GM21737 (cell line): ENCODE measurements around the gene NPAT.
"Not testable (repeated sequence)": the region's sequence is repeated elsewhere in the genome, so short reads cannot be mapped to it uniquely, and the experiment has no call there.

ENCODE experiments used
- ATAC-seq: cut with Tn5 transposase; IDR thresholded peaks from one replicate; pipeline ENCODE4 v1.9.1; 2021; ENCODE audit warnings: mild to moderate bottlenecking, moderate library complexity; ENCODE audit not compliant: unreplicated experiment

NPAT gene

DNA sequence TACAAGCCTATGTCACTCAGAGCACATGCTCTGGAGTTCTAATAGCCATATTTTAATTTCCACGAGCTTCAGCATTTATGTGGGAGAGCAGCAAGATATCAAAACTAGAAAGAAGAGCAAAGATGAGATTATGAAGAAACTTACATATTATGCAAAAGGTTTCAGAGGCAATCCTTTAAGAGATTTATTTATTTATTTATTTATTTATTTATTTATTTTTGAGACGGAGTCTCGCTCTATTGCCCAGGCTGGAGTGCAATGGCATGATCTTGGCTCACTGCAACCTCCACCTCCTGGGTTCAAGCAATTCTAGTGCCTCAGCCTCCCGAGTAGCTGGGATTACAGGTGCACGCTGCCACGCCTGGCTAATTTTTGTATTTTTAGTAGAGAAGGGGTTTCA, 59.6 kb downstream of the NPAT start:
- not testable (repeated sequence) for ATAC-seq

DNA sequence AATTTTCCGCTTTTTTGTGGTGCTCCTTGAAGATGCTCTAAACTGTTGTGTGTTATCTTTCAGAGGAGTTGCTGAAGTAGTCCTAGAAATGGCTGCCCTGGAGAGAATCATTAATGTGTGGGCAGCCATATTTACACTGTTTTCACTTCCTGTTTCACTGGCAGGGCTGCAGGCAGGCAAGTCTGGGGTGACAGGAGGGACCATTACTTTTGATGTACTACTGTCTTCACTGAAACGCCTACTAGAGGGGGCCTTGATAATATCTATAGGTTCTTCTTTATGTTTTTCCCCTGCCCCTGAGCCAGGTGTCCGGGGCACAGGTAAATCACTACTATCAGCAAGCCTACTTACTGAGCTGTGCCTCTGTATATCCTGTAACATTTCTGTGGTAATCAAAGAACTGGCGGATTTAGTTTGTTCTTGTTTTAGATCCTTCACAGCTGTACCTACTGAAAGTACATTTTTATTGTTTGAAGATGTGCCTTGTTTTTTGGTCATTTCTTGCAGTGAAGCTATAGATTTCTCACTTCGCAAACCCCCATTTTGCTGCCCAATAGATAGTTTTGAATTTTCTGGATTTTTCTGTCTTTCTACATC, 61.4 kb downstream of the NPAT start:
- peak; percentile 98 for ATAC-seq

DNA sequence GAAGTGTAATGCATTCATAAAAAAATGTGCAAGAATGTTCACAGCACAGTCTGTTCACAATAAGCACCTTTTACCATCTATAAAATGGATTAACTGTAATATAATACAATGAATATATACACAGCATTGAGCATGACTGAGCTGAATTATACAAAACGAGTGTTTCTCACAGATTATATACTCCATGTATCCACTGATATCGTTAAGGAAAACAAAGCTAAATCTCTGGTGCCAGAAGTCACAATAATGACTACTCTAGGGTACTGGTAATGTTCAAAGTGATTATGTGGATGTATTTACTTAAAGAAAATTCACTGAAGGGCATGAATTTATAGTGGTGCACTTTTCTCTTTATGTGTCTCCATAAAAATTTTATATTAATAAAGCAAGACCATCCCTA, 67.8 kb downstream of the NPAT start:
- no peak for ATAC-seq

DNA sequence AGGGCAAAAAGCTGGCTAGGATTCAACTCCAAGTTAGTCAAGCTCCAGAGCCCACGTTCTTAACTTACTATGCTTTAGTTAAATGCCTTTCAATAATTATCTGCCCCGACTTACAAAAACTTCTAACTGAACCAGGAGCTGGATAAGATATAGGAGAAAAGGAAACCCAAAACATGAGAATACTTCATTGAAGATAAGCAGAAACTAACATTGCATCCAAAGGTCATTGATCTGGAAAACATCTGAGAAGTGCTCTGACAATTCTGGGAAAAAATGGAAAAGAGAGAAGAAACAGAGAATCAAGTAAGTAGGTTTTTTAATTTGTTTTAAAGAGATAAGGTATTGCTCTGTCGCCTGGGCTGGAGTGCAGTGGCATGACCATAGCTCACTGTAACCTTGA, 73.9 kb downstream of the NPAT start:
- ATAC-seq = no peak

DNA sequence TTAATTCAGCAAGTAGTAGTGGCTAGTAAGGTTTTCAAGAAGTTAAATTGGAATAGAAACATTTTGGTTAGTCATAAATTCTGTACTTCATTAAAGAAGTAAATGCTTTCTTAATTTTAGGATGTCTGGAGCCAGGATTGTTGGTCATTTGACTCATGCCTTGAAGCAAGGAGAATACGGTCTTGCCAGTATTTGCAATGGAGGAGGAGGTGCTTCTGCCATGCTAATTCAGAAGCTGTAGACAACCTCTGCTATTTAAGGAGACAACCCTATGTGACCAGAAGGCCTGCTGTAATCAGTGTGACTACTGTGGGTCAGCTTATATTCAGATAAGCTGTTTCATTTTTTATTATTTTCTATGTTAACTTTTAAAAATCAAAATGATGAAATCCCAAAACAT, 75.3 kb downstream of the NPAT start:
- ATAC-seq = no peak

DNA sequence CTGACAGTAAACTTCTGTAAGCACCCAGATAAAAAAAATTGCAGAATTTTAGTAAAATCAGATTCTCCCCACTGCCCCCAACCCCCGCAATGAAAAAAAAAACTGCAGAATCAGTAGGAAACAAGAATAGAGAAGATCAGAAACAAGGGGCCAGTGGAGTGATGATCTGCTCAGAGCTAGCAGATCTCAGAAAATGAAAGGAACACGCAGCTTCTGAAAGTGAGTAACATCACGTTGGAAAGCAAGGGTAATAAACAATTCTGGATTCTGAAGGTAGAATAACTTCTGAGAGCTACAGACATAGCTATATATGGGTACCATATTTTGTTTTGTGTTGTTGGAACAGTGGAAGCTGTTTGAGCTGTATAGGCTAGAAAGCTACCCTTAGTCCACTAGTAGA, 77.8 kb downstream of the NPAT start:
- no peak for ATAC-seq

DNA sequence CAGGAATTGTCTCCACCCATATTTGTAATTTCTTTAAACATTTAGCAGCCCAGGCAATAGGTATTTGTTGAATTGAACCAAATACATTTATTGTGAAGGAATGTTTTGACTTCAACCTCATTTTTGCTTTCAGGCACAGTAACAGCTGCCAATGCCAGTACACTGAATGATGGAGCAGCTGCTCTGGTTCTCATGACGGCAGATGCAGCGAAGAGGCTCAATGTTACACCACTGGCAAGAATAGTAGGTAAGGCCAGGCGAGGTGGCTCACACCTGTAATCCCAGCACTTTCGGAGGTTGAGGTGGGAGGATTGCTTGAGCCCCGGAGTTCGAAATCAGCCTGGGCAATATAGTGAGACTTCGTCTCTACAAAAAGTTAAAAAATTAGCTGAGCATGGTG, 80.1 kb downstream of the NPAT start:
- no peak for ATAC-seq

DNA sequence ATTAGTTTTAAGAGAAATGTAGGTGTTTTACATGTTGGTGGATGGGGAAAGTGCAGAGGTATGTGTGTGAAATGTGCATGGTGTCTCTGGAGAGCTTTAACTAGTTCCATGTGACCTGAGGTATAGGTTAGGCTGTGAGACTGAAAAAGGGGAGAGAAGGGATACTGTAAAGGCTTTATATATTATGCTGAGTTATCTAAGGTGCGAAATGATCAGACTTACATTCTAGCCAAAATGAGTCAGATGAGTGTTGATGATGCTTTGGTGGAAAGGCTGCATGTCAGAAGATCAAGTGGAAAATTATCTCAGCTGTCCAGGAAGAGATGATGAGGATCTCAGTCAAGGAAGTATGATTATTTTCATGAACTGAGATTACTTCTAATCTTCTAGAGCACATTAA, 85.2 kb downstream of the NPAT start:
- no peak for ATAC-seq

DNA sequence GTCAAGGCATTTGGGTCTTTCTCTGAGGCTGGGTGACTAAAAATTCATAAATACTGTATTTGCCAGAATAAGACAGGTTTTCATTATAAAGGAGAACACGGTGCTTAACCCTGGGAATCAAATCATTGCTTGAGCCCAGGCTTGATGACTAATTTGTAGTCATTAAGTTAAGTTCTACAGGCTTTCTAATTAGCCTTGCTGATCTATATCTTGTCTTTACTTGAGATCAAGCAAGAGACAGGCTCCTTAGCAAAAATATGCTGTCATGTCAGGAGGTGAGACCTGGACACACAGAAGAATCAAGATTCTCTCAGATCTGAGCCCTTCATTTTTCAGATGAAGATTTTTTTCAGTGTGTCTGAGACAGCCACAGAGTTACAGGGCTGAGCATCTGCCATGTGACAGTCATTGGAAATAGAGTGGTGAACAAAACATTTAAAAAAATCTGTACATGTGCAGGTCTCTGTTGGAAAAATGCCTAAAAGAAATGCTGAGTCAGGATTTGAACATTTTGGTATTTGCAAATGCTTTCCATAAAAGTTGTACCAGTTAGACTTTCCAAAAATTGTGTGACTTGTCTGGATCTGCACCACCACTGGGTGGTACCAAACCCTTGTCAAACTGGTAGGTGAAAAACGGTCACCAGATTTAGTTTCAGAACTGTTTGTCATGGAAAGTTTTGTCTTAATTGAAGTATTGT, 86.4 kb downstream of the NPAT start:
- ATAC-seq = peak; percentile 55

DNA sequence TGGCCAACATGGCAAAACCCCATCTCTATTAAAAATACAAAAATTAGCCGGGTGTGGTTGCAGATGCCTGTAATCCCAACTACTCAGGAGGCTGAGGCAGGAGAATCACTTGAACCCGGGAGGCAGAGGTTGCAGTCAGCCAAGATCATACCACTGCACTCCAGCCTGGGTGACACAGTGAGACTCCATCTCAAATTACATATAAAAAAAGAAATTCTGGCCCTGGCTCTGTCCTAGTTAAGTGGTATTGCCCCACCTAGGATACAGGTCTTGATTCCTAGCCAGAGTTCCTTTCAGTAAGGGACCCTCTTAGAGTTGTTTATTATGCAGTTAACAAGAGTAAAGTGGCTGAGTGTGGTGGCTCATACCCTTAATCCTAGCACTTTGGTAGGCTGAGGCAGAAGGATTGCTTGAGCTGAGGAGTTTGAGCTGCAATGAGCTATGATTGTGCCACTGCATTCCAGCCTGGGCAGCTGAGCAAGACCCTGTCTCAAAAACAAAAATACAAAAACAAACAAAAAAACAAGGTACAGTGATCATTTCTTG, 89.4 kb downstream of the NPAT start:
- ATAC-seq = not testable (repeated sequence)

DNA sequence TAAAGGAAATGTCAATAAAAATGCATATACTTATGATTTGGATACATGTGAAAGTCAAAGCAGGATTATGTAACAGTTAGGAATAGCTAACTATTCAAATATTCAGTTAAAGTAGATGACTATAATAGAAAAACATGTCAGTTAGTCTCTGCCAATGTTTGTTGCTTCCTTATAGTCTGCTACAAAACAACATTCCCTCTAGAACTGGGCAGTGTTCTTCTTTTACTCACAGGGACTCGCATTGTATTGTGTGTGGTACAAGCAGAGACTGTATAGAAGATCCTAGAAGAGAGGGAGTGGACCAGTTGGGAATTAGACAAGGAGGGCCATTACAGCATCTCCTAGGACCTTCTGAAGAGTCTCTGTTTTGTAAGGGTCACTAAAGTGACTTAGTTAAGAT, 90.4 kb downstream of the NPAT start:
- ATAC-seq = no peak

DNA sequence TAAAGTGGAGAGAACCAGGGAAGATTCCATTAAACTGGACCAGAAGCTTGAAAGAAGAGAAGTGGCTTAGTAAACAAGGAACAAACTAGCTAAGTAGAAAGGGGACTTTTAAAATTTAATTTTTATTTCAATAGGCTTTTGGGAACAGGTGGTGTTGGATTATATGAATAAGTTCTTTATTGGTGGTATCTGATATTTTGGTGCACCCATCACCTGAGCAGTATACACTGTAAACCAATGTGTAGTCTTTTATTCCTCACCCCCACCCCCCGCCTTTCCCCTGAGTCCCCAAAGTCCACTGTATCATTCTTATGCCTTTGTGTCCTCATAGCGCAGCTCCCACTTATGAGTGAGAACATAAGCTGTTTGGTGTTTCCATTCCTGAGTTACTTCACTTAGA, 93.7 kb downstream of the NPAT start:
- no peak for ATAC-seq

DNA sequence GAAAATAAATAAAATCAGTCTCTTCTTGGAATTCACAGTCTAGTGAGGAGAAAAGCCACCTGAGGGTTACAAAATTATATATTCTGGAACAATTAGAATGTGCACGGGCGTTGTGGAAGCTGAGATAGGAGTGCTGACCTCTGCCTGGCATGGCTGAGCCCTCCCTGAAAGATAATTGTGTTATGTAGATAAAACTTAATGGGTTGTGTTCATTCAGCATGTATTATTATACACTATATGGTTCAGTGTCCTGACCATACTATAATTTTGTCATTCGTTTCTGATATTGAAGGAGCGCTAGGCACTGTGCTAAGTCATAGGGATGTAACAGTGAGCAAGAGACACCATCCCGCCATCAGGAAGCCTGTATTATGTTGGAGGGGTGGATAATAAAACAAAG, 97.3 kb downstream of the NPAT start:
- no peak for ATAC-seq

DNA sequence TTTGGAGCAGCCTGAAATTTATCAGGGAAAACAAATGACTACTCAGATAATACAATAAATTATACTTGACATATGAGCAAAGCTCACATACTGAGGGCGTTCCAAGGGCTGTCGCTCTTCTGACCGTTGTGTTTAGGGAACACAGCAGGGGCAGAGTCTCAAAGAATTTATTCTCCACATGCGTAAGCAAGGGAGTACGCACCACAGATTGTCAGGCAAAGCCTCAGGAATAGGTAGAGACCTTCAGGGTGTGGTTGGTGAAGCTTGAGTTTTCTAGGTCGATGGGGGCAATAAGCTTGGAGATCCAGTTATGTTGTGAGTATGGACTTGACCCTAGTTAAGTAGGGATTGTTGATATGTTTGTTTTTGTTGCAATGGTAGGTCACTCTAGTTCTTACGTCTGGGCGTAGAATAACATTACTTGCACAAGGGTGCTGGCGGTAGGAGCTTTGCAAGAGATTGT, 100.2 kb downstream of the NPAT start:
- ATAC-seq = no peak

DNA sequence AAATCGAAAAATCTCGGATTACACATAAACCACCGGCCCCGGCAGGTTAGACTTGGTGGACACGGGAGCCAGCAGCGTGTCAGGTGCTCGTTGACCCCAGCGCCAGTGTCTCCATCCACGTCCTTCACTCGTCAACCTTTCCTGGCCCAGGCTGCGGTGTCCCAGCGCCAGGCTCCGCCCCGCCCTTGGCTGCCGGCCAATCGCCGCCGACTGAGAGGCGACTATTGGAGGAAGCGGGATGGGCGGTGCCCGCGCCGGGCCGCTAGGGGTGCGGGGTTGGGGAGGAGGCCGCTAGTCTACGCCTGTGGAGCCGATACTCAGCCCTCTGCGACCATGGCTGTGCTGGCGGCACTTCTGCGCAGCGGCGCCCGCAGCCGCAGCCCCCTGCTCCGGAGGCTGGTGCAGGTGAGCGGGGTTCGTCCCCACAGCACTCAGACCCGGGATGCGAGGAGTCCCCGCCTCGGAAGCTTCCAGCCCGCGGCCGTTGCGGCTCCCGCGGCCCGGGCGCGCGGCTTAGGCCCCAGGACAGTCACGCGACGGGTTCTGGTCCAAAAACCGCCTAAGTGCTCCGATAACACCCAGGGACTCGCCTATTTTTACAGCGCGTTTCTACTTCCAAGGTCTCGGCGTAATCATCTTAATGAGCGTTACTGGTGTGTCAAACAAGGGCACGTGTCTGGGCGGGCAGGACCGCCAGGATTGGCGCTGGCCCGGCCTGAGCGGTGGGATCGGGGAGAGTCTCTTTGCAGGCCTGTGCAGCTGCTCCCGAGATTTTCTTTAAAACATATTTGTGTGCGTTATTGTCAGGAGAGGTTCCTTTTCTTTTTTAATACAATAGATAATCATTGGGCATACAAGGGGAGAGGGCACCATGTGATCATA, 100.9 kb downstream of the NPAT start, which contains the start of gene ACAT1:
TSS of gene ACAT1 (plus strand) at position 294 of the 882 bp plus-strand sequence. CDS start at position 334, 40 bp downstream.
- ATAC-seq = peak; percentile 97

DNA sequence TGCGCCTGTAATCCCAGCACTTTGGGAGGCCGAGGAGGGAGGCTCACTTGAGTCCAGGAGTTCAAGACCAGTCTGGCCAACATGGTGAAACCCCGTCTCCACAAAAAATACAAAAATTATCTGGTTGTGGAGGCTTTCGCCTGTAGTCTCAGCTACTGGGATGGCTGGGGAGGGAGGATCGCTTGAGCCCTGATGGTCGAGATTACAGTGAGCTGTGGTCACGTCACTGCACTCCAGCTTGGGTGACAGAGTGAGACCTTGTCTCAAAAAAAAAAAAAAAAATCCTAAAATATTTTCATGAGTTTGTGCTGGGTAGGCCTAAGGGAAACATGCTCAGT, 101.5 kb downstream of the NPAT start:
- not testable (repeated sequence) for ATAC-seq

DNA sequence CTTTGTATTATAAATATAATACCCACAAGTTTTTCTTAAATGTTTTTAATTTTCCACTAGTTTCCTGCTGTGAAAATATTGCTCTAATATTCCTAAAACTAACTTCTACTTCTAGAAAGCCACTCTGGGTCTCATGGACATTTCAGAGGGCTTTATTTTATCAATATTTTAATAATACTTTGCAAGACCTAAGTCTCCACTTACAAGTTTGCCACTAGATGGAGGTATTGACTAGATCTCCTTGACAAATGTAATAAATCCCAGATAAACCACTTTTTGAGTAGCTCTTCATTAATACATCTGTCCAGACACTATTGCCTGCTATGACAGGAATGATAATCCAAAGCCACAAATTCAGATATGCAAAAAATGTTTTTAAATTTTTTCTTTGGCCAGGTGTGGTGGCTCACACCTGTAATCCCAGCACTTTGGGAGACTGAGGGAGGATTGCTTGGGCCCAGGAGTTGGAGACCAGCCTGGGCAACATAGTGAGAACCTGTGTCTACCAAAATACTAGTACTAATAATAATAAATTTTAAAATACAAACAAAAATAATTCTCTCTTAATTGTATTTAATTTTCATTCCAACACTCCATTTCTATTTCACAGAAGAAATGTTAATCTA, 104.6 kb downstream of the NPAT start:
- ATAC-seq = no peak

DNA sequence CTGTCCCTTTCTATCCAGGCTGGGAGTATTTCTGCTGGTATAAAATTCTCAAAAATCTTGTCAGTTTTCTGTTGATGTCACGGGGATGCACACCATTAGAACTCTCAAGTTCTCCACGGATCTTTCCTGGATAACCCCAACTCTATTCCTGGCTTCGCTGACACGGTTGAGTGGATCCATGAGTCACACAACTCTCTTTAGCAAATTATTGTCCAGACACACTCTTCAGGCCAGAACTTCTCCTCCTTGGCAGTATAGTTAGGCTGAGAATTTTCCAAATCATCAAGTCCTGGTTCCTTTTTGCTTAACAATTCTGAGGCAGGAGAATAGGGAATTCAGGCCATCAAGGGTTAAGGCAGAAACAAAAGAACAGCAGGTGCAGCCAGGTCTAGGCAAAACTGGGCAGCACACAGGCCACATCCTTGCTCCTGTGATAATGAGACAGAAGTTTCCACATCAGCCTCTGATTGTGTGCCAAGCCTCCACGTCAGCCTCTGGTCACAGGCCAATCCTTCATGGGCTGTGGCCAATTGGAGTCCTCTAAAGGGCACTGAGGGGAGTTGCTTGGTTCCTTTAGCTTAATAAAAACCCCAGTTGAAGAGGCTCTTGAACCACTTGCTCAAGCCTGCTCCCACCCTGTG, 106.8 kb downstream of the NPAT start:
- ATAC-seq = no peak

DNA sequence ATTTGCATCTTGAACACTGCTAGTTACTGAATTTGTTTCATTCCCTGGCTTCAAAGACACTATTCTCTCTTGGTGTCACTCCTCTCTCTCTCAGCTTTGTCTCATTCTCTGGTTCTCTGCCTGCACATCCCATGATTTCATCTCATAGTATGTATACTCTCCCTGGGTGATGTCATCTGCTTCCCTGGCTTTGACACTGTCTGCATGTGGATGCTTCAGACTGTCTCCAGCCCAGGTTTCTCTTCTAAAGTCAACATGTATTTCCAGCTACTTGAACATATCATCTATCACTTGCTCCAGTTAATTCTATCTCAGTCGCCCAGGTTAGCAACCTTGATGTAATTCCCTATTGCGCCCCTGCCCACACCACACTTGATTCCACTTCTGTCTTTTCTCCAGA, 110.4 kb downstream of the NPAT start:
- ATAC-seq = no peak

DNA sequence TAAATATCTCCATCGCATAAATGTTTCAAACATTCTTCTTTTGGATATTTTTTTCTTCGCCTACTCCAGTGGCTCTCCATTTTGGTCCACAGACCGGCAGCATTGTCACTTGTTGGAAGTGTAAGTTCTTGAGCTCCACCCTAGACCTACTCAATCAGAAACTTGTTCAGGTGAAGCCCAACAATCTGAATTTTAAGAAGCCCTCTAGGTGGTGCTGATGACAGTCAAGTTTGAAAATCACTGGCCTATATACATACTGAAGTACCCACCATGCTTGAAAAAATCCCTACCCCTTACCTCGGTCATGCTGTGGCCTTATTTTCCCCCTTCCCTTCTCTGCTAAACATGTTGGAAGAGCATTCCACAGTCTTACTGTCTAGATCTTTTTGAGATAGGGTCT, 111.3 kb downstream of the NPAT start:
- ATAC-seq = no peak
